Measurements from ENCODE around the gene STX17. TPM values are rescaled to one million over a fixed set of nuclear protein-coding genes. Genes with fewer than 3 reads are reported as not detected.

STX17 gene
- total and polyA plus RNA-seq, 10 donors, result 3.1 to 52.1 (median 39.9) TPM

DNA sequence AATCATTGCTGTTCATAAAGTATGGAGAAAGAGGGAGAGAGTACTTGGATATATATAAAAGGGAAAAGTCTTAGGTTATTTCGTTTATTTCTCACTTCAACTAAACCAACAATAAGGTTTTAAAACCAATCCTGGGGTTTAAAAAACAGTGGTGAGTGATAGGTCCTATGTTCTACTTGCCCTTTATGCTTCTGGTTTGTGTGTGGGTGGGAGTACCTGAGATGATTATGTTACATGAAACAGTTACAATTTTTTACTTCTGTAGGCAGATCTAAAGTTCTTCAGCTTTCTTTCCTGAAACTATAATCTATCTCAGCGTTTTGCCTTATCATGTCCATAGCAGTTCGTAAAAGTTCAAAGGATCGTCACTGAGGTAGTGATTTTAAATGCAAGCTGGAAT is 49.2 kb downstream of the STX17 start:
- 77 to 85% (median 84%) methylated on average over 4 of the region's 4 CpGs for WGBS, 5 donors
- intact Hi-C loops (cut with DNase I; ENCODE audit: low total_unique reads), result no loop called here
- Histone ChIP-seq H3K27me3 (replicated peaks in 1 of 7) (no peaks in the 10 kb centered on the region), H3K36me3 (peaks cover 0 to 61% (median 21%) of the 10 kb centered on the region in 6 donors), H3K4me3 (no peak overlapping the region), H3K4me1 (peaks cover 0 to 8% (median 0%) of the 10 kb centered on the region in 6 donors), H3K9me3 (no peaks in the 10 kb centered on the region), H3K27ac (no peak overlapping the region)
- no peak for DNase-seq
- TF ChIP-seq CTCF (IDR thresholded peaks at IDR 0.05 in 8 of 11, conservative IDR thresholded peaks at IDR 0.05 in 3 of 11) (no peak), POLR2AphosphoS5 (IDR thresholded peaks at IDR 0.05) (no peak), POLR2A (IDR thresholded peaks at IDR 0.05) (no peak)

GRCh38 chr9:99962680-99963261 is 56.3 kb downstream of the STX17 start:
- TF ChIP-seq CTCF (IDR thresholded peaks at IDR 0.05 in 8 of 11, conservative IDR thresholded peaks at IDR 0.05 in 3 of 11) (no peak), POLR2A (IDR thresholded peaks at IDR 0.05) (no peak), POLR2AphosphoS5 (IDR thresholded peaks at IDR 0.05) (no peak)
- no peaks in the 10 kb centered on the region for H3K27me3 ChIP-seq (replicated peaks in 1 of 7)
- H3K27ac ChIP-seq, result no peak overlapping the region
- H3K36me3 ChIP-seq, result peaks cover 0 to 84% (median 21%) of the 10 kb centered on the region in 6 donors
- H3K4me3 ChIP-seq, result no peak overlapping the region
- H3K9me3 ChIP-seq, result no peaks in the 10 kb centered on the region
- 94 to 100% (median 98%) methylated on average over 1 of the region's 1 CpG for WGBS, 5 donors
- DNase-seq, result no peak
- intact Hi-C loops (cut with DNase I; ENCODE audit: low total_unique reads), result no loop called here
- H3K4me1 ChIP-seq, result no peaks in the 10 kb centered on the region

DNA sequence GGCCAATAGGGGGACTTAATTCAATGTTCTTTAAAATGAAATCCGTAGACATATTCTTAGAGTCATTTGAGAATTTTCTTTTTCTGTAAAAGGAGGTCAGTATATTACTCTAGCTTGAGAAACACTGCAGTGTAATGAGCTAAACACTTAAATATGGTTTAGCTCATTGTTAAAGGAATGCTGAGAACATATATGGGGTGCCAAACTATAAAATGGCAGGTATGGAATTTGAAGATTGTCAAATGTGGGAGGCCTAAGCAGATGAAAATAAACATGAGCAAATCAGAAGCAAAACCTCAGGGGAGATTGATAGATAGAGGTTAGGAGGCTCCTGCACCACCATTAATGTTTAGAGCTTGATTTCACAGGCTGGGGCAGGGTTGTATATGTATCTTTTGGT is 57.9 kb downstream of the STX17 start:
- peaks cover 0 to 87% (median 35%) of the 10 kb centered on the region in 6 donors for H3K36me3 ChIP-seq
- H3K9me3 ChIP-seq, result no peaks in the 10 kb centered on the region
- 94 to 98% (median 97%) methylated on average over 1 of the region's 1 CpG for WGBS, 5 donors
- intact Hi-C loops (cut with DNase I; ENCODE audit: low total_unique reads), result no loop called here
- H3K27ac ChIP-seq, result no peak overlapping the region
- no peak overlapping the region for H3K4me3 ChIP-seq
- no peaks in the 10 kb centered on the region for H3K27me3 ChIP-seq (replicated peaks in 1 of 7)
- no peak for DNase-seq
- H3K4me1 ChIP-seq, result no peaks in the 10 kb centered on the region
- TF ChIP-seq POLR2AphosphoS5 (IDR thresholded peaks at IDR 0.05) (no peak), POLR2A (IDR thresholded peaks at IDR 0.05) (no peak), CTCF (IDR thresholded peaks at IDR 0.05 in 8 of 11, conservative IDR thresholded peaks at IDR 0.05 in 3 of 11) (no peak)

- Histone ChIP-seq H3K27ac (no peak overlapping the region), H3K36me3 (peaks cover 0 to 87% (median 31%) of the 10 kb centered on the region in 6 donors), H3K4me1 (no peaks in the 10 kb centered on the region), H3K4me3 (no peak overlapping the region), H3K27me3 (replicated peaks in 1 of 7) (no peaks in the 10 kb centered on the region), H3K9me3 (no peaks in the 10 kb centered on the region)
- no peak for DNase-seq
- no peak for TF ChIP-seq POLR2A (IDR thresholded peaks at IDR 0.05)
- no peak for TF ChIP-seq POLR2AphosphoS5 (IDR thresholded peaks at IDR 0.05)
- TF ChIP-seq CTCF (IDR thresholded peaks at IDR 0.05 in 8 of 11, conservative IDR thresholded peaks at IDR 0.05 in 3 of 11), result no peak
- intact Hi-C loops (cut with DNase I; ENCODE audit: low total_unique reads), result no loop called here
- WGBS, 5 donors, result 83 to 100% (median 97%) methylated on average over 2 of the region's 2 CpGs
These were observed 59.5 kb downstream of the STX17 start for GRCh38 chr9:99966001-99966400.

Data from spleen (tissue), 11 donors.